HL-60 (cell line): Measurements from ENCODE around the gene C19orf53.

Experiments used
- DNase-seq, 2 experiments: peaks; one replicate each; pipeline ENCODE4 v3.0.0-alpha.2; 2010 to 2020; ENCODE audit warnings: low read depth in 1 of 2, low spot score in 1 of 2
- H3K27ac ChIP-seq: fragments of 250-450 bp; sonication (Bioruptor Pico); replicated peaks from 2 replicates; pipeline ENCODE4 v1.5.1; 2020; ENCODE audit warnings: mild to moderate bottlenecking, moderate library complexity
- H3K27me3 ChIP-seq: fragments of 250-450 bp; sonication (Bioruptor Pico); 2 replicates; pipeline ENCODE4 v1.5.1; 2021; ENCODE audit warnings: mild to moderate bottlenecking, moderate library complexity; ENCODE audit not compliant: insufficient read depth, poor library complexity, severe bottlenecking
- H3K4me3 ChIP-seq: replicated peaks from 2 replicates; pipeline ENCODE4 v1.5.1; 2011; ENCODE audit warnings: mild to moderate bottlenecking, control low read depth, low read length; ENCODE audit not compliant: insufficient read depth
- GABPA ChIP-seq: IDR thresholded peaks from 2 replicates; pipeline ENCODE4 v1.6.1; 2012; ENCODE audit warnings: low read depth
- POLR2AphosphoS5 ChIP-seq: IDR thresholded peaks from 2 replicates; pipeline ENCODE4 v1.6.1; 2012; ENCODE audit warnings: low read depth
- SPI1 ChIP-seq: IDR thresholded peaks from 2 replicates; pipeline ENCODE4 v1.6.1; 2012; ENCODE audit warnings: low read depth, mild to moderate bottlenecking, borderline replicate concordance
- TF ChIP-seq, protein P1 (sequence below): IDR thresholded peaks from one replicate; pipeline ENCODE4 v1.5.1; 2011; ENCODE audit warnings: low read length, control low read depth, inconsistent platforms; ENCODE audit not compliant: insufficient read depth
- TF ChIP-seq, protein P2 (sequence below): IDR thresholded peaks from 2 replicates; pipeline ENCODE4 v1.6.1; 2012; ENCODE audit warnings: low read depth; ENCODE audit not compliant: insufficient replicate concordance

The C19orf53 gene

DNA sequence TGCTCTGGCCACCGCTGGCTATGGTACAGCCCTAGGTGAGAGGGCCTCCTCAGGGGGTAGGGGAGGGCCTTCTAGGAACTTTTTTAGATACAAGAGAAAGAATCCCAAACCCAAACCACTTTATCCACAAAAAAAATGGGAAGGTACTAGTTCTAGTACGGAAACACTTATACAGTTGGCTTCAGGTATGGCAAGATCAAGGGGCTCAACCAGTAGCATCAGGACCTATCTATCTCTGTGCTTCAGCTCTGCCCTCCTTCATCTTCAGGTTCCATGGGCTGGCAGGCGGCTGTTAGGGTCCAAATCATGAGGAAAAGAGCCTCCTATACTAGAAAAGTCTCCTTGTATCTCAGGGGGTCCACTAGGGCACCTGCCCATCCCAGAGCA, 8.2 kb upstream of the C19orf53 start:
- Histone ChIP-seq H3K4me3 (peak overlapping the region; percentile 80; the same call in 1 of the 2 replicates), H3K27ac (no peak overlapping the region), H3K27me3 (no peaks in the 10 kb centered on the region)
- TF ChIP-seq, protein P1, sequence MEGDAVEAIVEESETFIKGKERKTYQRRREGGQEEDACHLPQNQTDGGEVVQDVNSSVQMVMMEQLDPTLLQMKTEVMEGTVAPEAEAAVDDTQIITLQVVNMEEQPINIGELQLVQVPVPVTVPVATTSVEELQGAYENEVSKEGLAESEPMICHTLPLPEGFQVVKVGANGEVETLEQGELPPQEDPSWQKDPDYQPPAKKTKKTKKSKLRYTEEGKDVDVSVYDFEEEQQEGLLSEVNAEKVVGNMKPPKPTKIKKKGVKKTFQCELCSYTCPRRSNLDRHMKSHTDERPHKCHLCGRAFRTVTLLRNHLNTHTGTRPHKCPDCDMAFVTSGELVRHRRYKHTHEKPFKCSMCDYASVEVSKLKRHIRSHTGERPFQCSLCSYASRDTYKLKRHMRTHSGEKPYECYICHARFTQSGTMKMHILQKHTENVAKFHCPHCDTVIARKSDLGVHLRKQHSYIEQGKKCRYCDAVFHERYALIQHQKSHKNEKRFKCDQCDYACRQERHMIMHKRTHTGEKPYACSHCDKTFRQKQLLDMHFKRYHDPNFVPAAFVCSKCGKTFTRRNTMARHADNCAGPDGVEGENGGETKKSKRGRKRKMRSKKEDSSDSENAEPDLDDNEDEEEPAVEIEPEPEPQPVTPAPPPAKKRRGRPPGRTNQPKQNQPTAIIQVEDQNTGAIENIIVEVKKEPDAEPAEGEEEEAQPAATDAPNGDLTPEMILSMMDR: no peak
- TF ChIP-seq SPI1 (no peak), POLR2AphosphoS5 (no peak), GABPA (no peak)
- TF ChIP-seq, protein P2, sequence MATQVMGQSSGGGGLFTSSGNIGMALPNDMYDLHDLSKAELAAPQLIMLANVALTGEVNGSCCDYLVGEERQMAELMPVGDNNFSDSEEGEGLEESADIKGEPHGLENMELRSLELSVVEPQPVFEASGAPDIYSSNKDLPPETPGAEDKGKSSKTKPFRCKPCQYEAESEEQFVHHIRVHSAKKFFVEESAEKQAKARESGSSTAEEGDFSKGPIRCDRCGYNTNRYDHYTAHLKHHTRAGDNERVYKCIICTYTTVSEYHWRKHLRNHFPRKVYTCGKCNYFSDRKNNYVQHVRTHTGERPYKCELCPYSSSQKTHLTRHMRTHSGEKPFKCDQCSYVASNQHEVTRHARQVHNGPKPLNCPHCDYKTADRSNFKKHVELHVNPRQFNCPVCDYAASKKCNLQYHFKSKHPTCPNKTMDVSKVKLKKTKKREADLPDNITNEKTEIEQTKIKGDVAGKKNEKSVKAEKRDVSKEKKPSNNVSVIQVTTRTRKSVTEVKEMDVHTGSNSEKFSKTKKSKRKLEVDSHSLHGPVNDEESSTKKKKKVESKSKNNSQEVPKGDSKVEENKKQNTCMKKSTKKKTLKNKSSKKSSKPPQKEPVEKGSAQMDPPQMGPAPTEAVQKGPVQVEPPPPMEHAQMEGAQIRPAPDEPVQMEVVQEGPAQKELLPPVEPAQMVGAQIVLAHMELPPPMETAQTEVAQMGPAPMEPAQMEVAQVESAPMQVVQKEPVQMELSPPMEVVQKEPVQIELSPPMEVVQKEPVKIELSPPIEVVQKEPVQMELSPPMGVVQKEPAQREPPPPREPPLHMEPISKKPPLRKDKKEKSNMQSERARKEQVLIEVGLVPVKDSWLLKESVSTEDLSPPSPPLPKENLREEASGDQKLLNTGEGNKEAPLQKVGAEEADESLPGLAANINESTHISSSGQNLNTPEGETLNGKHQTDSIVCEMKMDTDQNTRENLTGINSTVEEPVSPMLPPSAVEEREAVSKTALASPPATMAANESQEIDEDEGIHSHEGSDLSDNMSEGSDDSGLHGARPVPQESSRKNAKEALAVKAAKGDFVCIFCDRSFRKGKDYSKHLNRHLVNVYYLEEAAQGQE: no peak
- DNase-seq: no peak

DNA sequence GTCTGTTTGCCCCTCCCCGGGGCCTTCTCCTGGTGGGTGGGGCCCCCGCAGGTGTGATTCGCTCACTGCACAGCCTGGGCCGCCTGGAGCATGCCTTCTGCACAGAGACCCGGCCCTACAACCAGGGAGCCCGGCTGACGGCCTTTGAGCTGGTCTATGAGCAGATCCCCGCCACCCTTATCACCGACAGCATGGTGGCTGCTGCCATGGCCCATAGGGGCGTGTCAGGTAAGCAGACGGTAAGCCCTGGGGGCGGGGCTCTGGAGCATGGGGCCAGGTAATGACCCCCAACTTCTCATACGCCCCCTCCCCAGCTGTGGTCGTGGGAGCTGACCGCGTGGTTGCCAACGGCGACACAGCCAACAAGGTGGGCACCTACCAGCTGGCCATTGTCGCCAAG, 5.7 kb upstream of the C19orf53 start:
- TF ChIP-seq POLR2AphosphoS5 (no peak), SPI1 (no peak), GABPA (no peak)
- TF ChIP-seq, protein P1: no peak
- TF ChIP-seq, protein P2: no peak
- DNase-seq: no peak
- Histone ChIP-seq H3K4me3 (no peak overlapping the region), H3K27ac (no peak overlapping the region), H3K27me3 (no peaks in the 10 kb centered on the region)

DNA sequence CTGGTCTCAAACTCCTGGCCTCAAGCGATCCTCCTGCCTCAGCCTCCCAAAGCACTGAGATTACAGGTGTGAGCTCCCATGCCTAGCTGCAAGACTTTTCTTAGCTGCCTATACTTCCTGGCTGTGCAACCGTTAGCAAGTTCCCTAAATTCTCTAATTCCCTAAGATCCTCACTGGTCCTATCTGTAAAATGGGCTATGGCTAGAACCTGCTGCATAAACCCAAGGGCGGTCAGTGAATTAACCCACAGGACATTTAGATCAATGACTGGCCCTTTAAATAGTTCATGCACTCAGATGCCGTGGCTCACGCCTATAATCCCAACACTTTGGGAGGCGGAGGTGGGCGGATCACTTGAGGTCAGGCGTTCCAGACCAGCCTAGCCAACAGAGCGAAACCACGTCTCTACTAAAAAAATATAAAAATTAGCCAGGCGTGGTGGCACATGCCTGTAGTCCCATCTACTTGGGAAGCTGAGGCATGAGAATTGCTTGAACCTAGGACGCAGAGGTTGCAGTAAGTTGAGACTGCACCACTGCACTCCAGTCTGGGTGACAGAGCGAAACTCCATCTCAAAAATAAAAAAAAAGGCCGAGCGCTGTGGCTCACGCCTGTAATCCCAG, 4.1 kb upstream of the C19orf53 start:
- Histone ChIP-seq H3K27ac (no peak overlapping the region), H3K4me3 (no peak overlapping the region), H3K27me3 (no peaks in the 10 kb centered on the region)
- no peak for DNase-seq
- TF ChIP-seq GABPA: no peak
- TF ChIP-seq, protein P1: no peak
- no peak for TF ChIP-seq SPI1
- TF ChIP-seq, protein P2: no peak
- TF ChIP-seq POLR2AphosphoS5: no peak
